DMS53 treated with DMSO at 0.1 percent for 48 hours (cell line): ENCODE results near the gene KDM6B.
"Not testable (repeated sequence)": the region's sequence is repeated elsewhere in the genome, so short reads cannot be mapped to it uniquely, and the experiment has no call there.

ENCODE experiments used
- DNase-seq: peaks from one replicate; lab custom pipeline; 2025; ENCODE audit not compliant: unreplicated experiment; lab: John Stamatoyannopoulos, UW

KDM6B gene

DNA sequence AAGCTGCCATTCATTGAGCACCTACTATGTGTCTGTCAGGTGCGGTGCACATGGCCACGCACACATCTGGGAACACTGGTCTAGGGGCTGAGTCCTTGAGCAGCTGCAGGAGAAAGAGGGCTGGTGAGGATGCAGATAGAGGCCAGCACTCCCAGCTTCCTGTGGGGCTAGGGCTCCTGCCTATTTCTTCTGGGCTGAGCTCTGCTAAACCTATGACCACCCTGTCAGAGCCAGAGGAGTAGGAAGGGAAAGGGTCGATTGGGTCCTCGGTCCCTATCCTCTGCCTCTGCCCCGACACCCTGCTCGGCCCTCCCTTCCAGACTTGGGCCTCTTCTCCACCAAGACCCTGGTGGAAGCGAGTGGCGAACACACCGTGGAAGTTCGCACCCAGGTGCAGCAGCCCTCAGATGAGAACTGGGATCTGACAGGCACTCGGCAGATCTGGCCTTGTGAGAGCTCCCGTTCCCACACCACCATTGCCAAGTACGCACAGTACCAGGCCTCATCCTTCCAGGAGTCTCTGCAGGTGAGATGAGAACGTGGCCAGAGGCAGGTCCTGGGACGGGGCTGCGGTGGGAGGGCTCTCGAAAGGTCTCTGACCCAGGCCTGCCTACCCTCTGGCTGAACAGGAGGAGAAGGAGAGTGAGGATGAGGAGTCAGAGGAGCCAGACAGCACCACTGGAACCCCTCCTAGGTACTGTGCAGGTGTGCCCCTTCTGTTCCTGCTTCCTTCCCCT lies 16.9 kb downstream of the KDM6B start:
- no peak for DNase-seq

DNA sequence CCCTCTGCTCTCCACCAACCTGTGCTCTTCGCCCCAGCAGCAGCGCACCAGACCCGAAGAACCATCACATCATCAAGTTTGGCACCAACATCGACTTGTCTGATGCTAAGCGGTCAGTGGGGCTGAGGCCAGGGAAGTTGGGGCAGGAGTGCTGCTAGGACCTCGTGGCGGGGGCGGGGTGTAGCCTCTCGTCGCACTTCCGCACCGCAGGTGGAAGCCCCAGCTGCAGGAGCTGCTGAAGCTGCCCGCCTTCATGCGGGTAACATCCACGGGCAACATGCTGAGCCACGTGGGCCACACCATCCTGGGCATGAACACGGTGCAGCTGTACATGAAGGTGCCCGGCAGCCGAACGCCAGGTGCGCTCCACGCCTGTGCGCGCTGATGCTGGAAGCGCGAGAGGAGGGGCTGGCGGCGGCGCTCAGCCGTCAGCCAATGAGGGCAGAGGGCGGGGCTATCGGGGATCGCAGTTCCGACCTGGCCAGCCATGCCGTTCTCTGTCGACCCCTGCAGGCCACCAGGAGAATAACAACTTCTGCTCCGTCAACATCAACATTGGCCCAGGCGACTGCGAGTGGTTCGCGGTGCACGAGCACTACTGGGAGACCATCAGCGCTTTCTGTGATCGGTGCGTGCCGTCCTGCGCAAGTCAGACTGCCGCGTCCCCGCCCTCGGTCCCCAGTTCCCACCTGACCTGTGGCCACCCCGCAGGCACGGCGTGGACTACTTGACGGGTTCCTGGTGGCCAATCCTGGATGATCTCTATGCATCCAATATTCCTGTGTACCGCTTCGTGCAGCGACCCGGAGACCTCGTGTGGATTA lies 17.6 kb downstream of the KDM6B start:
- DNase-seq = peak; percentile 96

DNA sequence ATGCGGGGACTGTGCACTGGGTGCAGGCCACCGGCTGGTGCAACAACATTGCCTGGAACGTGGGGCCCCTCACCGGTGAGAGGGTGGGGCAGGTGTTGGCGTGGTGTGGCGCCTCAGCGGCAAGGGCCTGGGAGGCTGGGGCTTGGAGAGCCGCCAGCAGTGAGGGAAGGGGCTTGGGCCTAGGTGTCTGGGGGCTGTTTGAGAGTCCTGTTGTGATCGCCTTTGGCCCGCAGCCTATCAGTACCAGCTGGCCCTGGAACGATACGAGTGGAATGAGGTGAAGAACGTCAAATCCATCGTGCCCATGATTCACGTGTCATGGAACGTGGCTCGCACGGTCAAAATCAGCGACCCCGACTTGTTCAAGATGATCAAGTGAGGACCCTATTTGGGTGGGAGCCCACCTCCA lies 18.2 kb downstream of the KDM6B start:
- no peak for DNase-seq

DNA sequence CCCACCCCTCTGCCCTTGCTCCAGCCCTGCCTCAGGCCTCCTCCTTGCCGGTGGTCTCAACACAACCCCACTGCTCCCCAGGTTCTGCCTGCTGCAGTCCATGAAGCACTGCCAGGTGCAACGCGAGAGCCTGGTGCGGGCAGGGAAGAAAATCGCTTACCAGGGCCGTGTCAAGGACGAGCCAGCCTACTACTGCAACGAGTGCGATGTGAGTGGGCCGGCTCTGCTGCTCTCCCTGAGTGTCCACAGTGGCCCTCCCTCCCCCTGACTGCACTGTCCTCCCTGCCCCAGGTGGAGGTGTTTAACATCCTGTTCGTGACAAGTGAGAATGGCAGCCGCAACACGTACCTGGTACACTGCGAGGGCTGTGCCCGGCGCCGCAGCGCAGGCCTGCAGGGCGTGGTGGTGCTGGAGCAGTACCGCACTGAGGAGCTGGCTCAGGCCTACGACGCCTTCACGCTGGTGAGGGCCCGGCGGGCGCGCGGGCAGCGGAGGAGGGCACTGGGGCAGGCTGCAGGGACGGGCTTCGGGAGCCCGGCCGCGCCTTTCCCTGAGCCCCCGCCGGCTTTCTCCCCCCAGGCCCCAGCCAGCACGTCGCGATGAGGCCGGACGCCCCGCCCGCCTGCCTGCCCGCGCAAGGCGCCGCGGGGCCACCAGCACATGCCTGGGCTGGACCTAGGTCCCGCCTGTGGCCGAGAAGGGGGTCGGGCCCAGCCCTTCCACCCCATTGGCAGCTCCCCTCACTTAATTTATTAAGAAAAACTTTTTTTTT lies 19.1 kb downstream of the KDM6B start:
- DNase-seq = no peak

DNA sequence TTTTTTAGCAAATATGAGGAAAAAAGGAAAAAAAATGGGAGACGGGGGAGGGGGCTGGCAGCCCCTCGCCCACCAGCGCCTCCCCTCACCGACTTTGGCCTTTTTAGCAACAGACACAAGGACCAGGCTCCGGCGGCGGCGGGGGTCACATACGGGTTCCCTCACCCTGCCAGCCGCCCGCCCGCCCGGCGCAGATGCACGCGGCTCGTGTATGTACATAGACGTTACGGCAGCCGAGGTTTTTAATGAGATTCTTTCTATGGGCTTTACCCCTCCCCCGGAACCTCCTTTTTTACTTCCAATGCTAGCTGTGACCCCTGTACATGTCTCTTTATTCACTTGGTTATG lies 19.6 kb downstream of the KDM6B start:
- DNase-seq = no peak

DNA sequence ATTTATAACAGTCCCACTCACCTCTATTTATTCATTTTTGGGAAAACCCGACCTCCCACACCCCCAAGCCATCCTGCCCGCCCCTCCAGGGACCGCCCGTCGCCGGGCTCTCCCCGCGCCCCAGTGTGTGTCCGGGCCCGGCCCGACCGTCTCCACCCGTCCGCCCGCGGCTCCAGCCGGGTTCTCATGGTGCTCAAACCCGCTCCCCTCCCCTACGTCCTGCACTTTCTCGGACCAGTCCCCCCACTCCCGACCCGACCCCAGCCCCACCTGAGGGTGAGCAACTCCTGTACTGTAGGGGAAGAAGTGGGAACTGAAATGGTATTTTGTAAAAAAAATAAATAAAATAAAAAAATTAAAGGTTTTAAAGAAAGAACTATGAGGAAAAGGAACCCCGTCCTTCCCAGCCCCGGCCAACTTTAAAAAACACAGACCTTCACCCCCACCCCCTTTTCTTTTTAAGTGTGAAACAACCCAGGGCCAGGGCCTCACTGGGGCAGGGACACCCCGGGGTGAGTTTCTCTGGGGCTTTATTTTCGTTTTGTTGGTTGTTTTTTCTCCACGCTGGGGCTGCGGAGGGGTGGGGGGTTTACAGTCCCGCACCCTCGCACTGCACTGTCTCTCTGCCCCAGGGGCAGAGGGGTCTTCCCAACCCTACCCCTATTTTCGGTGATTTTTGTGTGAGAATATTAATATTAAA lies 20.2 kb downstream of the KDM6B start:
- DNase-seq = no peak

DNA sequence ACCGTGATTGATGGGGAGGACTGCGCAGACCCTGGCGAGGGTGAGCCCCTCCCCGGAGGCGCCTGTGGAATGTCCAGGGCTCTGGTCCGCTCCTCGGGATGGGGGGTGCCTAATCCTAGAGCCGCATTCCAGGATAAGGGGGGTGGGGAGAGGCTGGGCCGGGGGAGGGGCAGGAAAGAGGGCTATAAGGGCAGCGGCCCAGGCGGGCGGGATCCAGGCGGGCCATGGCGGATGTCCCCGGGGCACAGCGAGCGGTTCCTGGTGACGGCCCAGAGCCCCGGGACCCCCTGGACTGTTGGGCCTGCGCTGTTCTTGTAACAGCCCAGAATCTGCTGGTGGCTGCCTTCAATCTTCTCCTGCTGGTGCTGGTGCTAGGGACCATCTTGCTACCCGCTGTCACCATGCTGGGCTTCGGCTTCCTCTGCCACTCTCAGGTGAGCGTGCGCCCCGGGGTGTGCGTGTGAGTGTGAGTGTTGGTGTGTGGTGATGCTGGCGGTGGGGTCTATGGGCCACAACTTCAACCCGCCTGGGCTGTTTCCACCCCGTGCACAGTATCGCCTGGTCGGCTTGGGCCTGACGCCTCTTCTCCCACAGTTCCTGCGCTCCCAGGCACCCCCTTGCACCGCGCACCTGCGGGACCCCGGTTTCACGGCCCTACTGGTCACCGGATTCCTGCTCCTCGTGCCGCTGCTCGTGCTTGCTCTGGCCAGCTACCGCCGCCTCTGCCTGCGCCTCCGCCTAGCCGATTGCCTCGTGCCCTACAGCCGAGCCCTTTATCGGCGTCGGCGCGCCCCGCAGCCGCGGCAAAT lies 21.0 kb downstream of the KDM6B start, which contains the start of gene TMEM88:
Gene TMEM88 (plus strand): TSS at position 216 of the 809 bp plus-strand sequence. CDS start 9 bp downstream, at position 225.
- DNase-seq = no peak

DNA sequence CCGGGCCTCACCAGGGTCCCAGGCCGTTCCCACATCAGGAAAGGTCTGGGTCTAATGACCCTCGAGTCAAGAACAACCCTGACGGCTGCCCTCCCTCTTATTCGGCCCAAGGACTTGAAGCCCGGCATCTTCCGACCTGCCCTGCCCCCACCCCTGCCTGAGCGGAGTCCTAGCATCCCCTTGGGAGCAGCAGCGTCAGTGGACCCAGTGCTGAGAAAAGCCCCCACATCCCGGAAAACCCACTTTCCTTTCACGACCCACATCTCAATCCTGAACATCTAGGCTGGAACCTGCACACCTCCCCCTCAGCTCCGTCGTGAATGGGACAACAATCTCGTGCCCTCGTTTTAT lies 21.6 kb downstream of the KDM6B start:
- DNase-seq = no peak

DNA sequence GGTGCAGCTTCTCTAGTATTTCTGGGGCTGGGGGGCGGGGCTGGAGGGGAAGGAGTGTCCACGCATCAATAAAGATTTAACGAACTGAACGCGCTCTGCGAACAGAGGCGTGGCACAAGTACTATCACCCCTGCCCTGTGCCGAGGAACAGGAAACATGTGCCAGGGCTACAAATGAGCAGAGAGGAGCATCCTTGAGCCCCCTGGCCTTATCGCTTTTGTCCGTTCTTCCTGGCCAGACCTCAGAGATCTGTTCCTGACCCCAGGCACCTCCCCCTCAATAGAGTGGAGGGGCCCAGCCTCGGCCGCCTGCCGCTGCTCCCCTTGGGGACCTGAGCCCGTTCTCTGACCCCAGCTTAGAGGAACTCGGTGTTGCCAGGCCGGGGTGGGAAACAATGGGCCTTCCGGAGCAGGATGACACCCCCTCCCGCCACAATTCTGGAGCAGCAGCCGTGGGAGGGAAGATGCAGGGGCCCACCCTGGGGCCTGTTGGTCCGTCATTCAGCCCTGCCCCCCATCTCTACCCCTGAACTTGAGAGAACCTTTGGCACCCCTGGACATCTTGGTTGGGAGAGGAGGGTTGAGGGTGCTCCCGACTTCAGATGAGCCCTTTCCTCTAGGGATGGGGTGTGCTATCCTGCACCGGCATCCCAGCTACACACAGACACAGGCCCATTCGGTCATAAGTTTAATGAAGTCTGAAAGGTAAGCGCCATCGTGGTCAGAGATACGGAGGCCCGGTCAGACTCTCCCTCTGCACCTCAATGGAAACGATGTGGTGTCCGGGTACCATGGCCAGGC lies 22.2 kb downstream of the KDM6B start:
- DNase-seq = peak; percentile 46

DNA sequence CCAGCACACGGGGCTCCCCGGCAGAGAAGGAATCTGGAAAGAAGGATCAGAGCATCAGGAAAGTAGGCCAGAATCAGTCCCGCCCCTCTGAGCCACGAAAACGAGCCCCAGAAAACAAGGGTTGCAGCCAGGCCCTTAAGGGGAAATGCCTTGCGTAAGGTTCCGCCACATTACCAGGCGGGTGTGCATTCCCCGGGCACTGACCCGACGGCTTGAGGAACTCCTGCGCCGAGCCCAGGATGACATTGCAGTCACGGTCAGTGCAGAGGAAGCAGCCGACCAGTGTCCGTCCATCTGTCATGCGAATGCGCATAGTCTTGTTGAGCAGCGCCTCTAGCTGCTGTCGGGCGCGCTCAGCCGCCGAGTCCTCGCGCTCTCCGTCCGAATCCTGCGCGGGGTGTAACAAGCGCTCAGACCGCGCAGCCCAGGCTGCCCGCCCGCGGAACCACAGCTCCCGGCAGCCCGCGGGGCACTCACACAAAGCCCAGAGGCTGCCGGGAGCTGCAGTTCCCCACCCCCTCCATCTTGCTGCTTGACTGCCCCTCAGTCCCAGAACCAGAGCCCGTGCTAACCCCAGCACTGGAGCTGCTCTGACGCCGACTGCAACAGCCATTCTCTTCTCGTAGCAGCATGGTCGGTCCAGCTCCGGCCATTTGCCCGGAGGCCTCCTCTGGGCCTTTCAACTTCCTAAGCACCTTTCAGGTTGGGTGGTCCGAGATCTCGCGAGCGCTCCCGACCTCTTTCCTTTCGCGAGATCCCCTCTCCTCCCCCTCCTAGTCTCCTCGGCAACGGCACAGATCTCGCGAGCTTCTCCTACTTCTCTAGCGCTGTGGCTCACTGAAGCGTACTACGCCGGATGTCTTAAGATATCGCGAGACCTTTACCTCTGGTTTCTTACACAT lies 23.0 kb downstream of the KDM6B start, which contains the start of gene NAA38:
Gene NAA38 (minus strand): TSS at position 749 of the 902 bp plus-strand sequence. CDS start 96 bp downstream, at position 653.
- DNase-seq = peak; percentile 99

DNA sequence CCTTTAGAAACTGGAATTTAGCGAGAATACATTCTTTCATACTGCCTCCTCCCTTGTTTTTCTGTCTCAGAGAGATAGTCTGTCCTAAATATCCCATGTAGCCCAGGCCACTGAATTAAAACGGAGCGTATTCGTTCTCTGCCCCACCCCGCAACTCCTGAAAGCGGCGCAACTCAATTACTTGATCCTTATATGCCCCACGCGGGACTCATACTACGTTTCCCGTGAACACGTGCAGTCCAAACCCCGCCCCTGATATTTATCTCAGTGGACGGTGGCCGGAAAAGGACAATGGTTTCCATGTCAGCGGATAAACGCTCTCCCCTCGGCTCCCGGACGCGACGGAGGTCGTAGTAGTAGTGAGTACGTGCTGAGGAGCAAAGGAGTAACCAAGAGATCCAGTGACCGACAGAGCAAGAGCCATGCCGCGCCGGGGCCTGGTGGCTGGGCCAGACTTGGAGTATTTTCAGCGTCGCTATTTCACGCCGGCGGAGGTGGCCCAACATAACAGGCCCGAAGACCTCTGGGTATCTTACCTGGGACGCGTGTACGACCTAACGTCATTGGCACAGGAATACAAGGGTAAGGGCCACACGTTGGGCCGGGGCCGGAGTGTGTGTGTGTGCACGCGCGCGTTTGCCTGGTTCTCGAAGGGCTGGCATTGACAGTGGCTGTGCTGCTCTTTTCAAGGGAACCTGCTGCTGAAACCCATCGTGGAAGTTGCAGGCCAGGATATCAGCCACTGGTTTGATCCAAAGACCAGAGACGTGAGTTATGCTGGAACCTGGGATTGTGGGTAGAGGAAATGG lies 23.9 kb downstream of the KDM6B start, which contains the start of gene CYB5D1:
Gene CYB5D1 (plus strand): TSS at position 291 of the 809 bp plus-strand sequence. CDS start 132 bp downstream, at position 423.
- peak; percentile 99 for DNase-seq

DNA sequence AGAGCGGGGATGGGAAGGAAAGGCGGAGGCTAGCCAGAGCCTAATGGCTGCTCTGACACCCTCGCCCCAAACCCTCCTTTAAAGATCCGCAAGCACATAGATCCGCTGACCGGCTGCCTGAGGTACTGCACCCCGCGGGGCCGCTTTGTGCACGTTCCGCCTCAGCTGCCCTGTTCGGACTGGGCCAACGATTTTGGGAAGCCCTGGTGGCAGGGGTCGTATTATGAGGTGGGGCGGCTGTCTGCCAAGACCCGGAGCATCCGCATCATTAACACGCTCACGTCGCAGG lies 24.4 kb downstream of the KDM6B start:
- peak; percentile 67 for DNase-seq

DNA sequence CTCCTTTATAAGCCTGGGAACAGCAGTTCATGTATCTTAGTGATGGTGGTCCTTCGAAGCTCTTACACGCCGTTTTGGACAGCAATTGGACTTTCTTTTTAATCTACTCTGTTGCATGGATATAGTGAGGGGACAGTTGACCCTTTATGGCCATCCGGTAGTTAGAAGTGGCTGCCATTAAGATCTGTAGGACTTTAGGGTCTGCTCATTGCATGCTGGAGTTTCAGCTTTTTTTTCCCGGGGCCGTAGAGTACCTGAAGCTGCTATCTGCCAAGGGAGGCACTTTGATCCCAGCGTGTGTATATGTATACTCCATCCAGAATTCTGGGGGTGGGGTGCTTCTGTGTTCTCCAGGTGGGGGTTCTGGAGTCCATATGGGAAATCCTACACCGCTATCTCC lies 25.0 kb downstream of the KDM6B start:
- no peak for DNase-seq

DNA sequence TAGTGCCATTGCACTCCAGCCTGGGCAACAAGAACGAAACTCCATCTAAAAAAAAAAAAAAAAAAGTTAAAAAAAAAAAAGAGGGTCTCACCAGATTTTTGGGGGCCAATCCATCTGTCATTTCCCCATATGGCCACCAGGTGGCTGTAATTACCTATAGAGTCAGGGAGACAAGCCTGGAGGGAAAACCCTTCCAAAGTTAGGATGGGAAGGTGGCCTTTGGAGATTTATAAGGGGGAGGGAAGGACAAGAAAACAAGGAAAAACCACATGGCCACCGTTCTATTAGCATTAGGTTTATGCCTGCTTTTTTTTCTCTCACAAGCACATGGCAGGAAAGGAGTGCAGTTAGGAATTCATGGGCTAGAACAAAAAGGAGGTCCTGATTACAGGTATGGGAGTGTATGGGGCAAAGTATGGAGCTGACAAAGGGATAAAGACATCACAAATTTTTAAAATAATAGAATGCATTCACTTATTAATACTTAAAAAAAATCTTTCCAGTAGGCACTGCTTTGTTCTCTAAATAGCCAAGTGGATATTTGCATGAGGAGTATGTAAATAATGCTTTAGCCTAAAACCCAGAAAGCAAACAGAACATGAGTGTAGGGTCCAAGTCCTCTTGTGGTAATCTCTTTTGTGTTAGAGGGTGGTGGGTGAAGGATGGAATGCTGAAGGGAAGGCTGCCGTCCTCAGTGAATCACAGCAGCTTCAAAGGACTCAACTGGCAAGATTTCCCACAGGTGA lies 28.8 kb downstream of the KDM6B start:
- peak; percentile 54 for DNase-seq

DNA sequence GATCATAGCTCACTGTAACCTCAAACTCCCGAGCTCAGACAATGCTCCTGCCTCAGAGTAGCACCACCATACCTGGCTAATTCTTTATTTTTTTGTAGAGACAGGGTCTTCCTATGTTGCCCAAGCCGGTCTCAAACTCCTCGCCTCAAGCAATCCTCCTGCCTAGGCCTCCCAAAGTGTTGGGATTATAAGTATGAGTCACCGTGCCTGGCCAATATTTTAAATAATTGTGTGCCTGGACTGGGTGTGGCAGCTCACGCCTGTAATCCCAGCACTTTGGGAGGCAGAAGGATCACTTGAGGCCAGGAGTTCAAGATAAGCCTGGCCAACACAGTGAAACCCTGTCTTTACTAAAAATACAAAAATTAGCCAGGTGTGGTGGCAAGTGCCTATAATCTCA lies 30.4 kb downstream of the KDM6B start:
- not testable (repeated sequence) for DNase-seq

DNA sequence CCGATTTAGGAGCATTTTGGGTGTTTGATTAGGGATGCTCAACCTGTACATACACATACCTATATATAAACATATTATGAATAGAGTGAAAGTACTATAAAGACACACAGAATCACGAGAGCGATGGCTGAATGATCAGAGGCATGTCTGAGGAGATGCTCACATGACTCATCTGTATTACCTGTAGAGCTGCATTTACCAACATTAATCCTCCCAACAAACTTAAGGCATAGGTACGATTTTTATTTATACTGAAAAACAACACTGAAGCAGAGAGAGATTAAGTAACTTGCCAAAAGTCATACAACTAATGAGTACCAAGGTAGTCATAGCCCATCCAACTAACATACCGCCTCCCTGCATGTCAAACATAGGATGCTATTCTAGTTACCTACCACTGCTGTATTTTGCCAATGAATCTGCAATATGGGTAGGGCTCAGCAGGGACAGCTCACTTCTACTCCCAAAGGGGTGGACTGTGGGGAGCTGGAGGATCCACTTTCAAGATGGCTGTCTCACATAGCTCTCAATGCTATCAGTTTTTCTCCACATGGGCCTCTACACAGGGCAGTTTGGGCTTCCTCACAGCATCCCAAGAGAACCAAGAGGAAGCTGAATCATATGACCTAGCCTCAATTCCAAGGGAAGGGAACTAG lies 31.1 kb downstream of the KDM6B start:
- no peak for DNase-seq
